SK-N-SH treated with all-trans-retinoic acid at 6 μM for 48 hours (cell line): ENCODE measurements around the gene CD59.

Experiments used
- ATAC-seq: fragments of 200-7000 bp; cut with Tn5 transposase; 3 replicates; pipeline ENCODE4 v1.9.1; 2020; ENCODE audit warnings: mild to moderate bottlenecking, moderate library complexity
- ARNTL ChIP-seq: fragments of 450-650 bp; formaldehyde crosslinking; IDR thresholded peaks from 2 replicates; pipeline ENCODE4 v1.5.0; 2020; ENCODE audit warnings: low read depth, mild to moderate bottlenecking, moderate library complexity, borderline replicate concordance
- BACH2 ChIP-seq: fragments of 250-450 bp; sonication (Bioruptor Pico); IDR thresholded peaks from 2 replicates; pipeline ENCODE4 v1.9.0; 2021; ENCODE audit warnings: mild to moderate bottlenecking, borderline replicate concordance
- CSDC2 ChIP-seq: fragments of 250-450 bp; sonication (Bioruptor Pico); IDR thresholded peaks from 2 replicates; pipeline ENCODE4 v1.5.0; 2020; ENCODE audit warnings: mild to moderate bottlenecking, moderate library complexity
- ESRRG ChIP-seq: fragments of 250-450 bp; sonication (Bioruptor Pico); IDR thresholded peaks from 2 replicates; pipeline ENCODE4 v1.6.1; 2021; ENCODE audit warnings: mild to moderate bottlenecking
- GLIS3 ChIP-seq: fragments of 250-450 bp; sonication (Bioruptor Pico); IDR thresholded peaks from 2 replicates; pipeline ENCODE4 v1.5.0; 2020; ENCODE audit warnings: mild to moderate bottlenecking, moderate library complexity
- ISL1 ChIP-seq: fragments of 250-450 bp; sonication (Bioruptor Pico); IDR thresholded peaks from 2 replicates; pipeline ENCODE4 v2.1.2; 2022; ENCODE audit warnings: mild to moderate bottlenecking, moderate library complexity
- OSR1 ChIP-seq: fragments of 250-450 bp; sonication (Bioruptor Pico); IDR thresholded peaks from 2 replicates; pipeline ENCODE4 v1.8.0; 2022; ENCODE audit warnings: moderate library complexity, mild to moderate bottlenecking, inconsistent platforms
- POU6F1 ChIP-seq: fragments of 250-450 bp; sonication (Bioruptor Pico); IDR thresholded peaks from 2 replicates; pipeline ENCODE4 v1.8.0; 2021; ENCODE audit warnings: low read depth, mild to moderate bottlenecking, moderate library complexity, borderline replicate concordance
- PPARA ChIP-seq: fragments of 250-450 bp; sonication (Bioruptor Pico); IDR thresholded peaks from 2 replicates; pipeline ENCODE4 v1.5.0; 2020; ENCODE audit warnings: mild to moderate bottlenecking, borderline replicate concordance
- RARB ChIP-seq: fragments of 250-450 bp; sonication (Bioruptor Pico); IDR thresholded peaks from 2 replicates; pipeline ENCODE4 v1.8.0; 2021; ENCODE audit warnings: mild to moderate bottlenecking, moderate library complexity
- SNAI2 ChIP-seq: fragments of 250-450 bp; sonication (Bioruptor Pico); IDR thresholded peaks from 2 replicates; pipeline ENCODE4 v1.5.0; 2020; ENCODE audit warnings: mild to moderate bottlenecking, moderate library complexity
- TCF4 ChIP-seq: fragments of 250-450 bp; sonication (Bioruptor Pico); IDR thresholded peaks from 2 replicates; pipeline ENCODE4 v1.8.0; 2021; ENCODE audit warnings: mild to moderate bottlenecking, moderate library complexity, borderline replicate concordance
- TOX ChIP-seq: fragments of 250-450 bp; sonication (Bioruptor Pico); IDR thresholded peaks from 2 replicates; pipeline ENCODE4 v1.8.0; 2021; ENCODE audit warnings: mild to moderate bottlenecking, moderate library complexity, borderline replicate concordance
- ZC3H10 ChIP-seq: fragments of 250-450 bp; sonication (Bioruptor Pico); IDR thresholded peaks from 2 replicates; pipeline ENCODE4 v1.5.1; 2021; ENCODE audit warnings: mild to moderate bottlenecking, moderate library complexity
- ZFP3 ChIP-seq: fragments of 250-450 bp; sonication (Bioruptor Pico); IDR thresholded peaks from 2 replicates; pipeline ENCODE4 v1.5.0; 2020; ENCODE audit warnings: mild to moderate bottlenecking, moderate library complexity
- ZNF565 ChIP-seq: fragments of 450-650 bp; formaldehyde crosslinking; conservative IDR thresholded peaks from 2 replicates; pipeline ENCODE4 v1.5.0; 2020; ENCODE audit warnings: low read depth, mild to moderate bottlenecking, moderate library complexity
- ZNF70 ChIP-seq: fragments of 450-650 bp; formaldehyde crosslinking; IDR thresholded peaks from 2 replicates; pipeline ENCODE4 v1.5.0; 2020; ENCODE audit warnings: mild to moderate bottlenecking, moderate library complexity
- ZNF8 ChIP-seq: fragments of 450-650 bp; formaldehyde crosslinking; IDR thresholded peaks from 2 replicates; pipeline ENCODE4 v1.5.0; 2020; ENCODE audit warnings: mild to moderate bottlenecking, moderate library complexity
- TF ChIP-seq, protein P1 (sequence below): fragments of 250-450 bp; sonication (Bioruptor Pico); IDR thresholded peaks from 2 replicates; pipeline ENCODE4 v1.5.1; 2021; ENCODE audit warnings: mild to moderate bottlenecking, moderate library complexity
- TF ChIP-seq, protein P2 (sequence below): fragments of 250-450 bp; sonication (Bioruptor Pico); IDR thresholded peaks from 2 replicates; pipeline ENCODE4 v1.5.1; 2020; ENCODE audit warnings: low read depth, mild to moderate bottlenecking, moderate library complexity
- TF ChIP-seq, protein P3 (sequence below): fragments of 250-450 bp; sonication (Bioruptor Pico); IDR thresholded peaks from 2 replicates; pipeline ENCODE4 v1.8.0; 2020; ENCODE audit warnings: mild to moderate bottlenecking, moderate library complexity, borderline replicate concordance

The CD59 gene

GRCh38 chr11:33747979-33748378, 11.8 kb upstream of the CD59 start (continued):
- TF ChIP-seq POU6F1 (CRISPR knock-in tag) = no peak
- TF ChIP-seq ISL1 = no peak
- TF ChIP-seq OSR1 (CRISPR knock-in tag) = no peak
- TF ChIP-seq PPARA (CRISPR knock-in tag) = no peak
- TF ChIP-seq, all 23 proteins: peak for 0

DNA sequence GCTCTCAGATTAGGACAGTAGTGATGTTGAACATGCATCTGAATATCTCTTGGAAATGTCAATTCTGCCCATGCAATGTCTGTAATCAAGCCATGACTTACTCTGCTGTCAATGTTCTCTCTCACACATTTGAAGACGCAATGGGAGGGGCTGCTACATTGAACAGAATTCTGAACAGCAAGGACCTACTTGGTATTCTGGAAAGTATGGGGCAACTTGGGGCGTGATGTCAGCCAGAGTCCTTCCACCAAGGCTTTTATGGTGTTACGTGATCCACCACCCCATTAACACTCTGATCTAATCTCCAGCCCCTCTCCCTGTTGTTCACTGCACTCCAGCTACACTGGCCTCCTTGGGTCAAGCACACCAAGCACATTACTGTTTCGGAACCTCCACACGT, 7.1 kb upstream of the CD59 start:
- no peak for ATAC-seq
- TF ChIP-seq TCF4 (CRISPR knock-in tag) = no peak
- TF ChIP-seq, protein P1, sequence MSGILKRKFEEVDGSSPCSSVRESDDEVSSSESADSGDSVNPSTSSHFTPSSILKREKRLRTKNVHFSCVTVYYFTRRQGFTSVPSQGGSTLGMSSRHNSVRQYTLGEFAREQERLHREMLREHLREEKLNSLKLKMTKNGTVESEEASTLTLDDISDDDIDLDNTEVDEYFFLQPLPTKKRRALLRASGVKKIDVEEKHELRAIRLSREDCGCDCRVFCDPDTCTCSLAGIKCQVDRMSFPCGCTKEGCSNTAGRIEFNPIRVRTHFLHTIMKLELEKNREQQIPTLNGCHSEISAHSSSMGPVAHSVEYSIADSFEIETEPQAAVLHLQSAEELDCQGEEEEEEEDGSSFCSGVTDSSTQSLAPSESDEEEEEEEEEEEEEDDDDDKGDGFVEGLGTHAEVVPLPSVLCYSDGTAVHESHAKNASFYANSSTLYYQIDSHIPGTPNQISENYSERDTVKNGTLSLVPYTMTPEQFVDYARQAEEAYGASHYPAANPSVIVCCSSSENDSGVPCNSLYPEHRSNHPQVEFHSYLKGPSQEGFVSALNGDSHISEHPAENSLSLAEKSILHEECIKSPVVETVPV = no peak
- no peak for TF ChIP-seq GLIS3
- no peak for TF ChIP-seq TOX (CRISPR knock-in tag)
- TF ChIP-seq ZFP3 = no peak
- TF ChIP-seq, protein P2, sequence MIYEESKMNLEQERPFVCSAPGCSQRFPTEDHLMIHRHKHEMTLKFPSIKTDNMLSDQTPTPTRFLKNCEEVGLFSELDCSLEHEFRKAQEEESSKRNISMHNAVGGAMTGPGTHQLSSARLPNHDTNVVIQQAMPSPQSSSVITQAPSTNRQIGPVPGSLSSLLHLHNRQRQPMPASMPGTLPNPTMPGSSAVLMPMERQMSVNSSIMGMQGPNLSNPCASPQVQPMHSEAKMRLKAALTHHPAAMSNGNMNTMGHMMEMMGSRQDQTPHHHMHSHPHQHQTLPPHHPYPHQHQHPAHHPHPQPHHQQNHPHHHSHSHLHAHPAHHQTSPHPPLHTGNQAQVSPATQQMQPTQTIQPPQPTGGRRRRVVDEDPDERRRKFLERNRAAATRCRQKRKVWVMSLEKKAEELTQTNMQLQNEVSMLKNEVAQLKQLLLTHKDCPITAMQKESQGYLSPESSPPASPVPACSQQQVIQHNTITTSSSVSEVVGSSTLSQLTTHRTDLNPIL (CRISPR knock-in tag) = no peak
- TF ChIP-seq, protein P3, sequence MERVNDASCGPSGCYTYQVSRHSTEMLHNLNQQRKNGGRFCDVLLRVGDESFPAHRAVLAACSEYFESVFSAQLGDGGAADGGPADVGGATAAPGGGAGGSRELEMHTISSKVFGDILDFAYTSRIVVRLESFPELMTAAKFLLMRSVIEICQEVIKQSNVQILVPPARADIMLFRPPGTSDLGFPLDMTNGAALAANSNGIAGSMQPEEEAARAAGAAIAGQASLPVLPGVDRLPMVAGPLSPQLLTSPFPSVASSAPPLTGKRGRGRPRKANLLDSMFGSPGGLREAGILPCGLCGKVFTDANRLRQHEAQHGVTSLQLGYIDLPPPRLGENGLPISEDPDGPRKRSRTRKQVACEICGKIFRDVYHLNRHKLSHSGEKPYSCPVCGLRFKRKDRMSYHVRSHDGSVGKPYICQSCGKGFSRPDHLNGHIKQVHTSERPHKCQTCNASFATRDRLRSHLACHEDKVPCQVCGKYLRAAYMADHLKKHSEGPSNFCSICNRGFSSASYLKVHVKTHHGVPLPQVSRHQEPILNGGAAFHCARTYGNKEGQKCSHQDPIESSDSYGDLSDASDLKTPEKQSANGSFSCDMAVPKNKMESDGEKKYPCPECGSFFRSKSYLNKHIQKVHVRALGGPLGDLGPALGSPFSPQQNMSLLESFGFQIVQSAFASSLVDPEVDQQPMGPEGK = no peak
- TF ChIP-seq ZNF8 = no peak
- no peak for TF ChIP-seq ZNF70 (CRISPR knock-in tag)
- TF ChIP-seq ISL1 = no peak
- TF ChIP-seq ARNTL = no peak
- no peak for TF ChIP-seq OSR1 (CRISPR knock-in tag)
- TF ChIP-seq ESRRG = no peak
- no peak for TF ChIP-seq SNAI2
- TF ChIP-seq ZC3H10 (CRISPR knock-in tag) = no peak
- no peak for TF ChIP-seq CSDC2 (CRISPR knock-in tag)
- no peak for TF ChIP-seq POU6F1 (CRISPR knock-in tag)

DNA sequence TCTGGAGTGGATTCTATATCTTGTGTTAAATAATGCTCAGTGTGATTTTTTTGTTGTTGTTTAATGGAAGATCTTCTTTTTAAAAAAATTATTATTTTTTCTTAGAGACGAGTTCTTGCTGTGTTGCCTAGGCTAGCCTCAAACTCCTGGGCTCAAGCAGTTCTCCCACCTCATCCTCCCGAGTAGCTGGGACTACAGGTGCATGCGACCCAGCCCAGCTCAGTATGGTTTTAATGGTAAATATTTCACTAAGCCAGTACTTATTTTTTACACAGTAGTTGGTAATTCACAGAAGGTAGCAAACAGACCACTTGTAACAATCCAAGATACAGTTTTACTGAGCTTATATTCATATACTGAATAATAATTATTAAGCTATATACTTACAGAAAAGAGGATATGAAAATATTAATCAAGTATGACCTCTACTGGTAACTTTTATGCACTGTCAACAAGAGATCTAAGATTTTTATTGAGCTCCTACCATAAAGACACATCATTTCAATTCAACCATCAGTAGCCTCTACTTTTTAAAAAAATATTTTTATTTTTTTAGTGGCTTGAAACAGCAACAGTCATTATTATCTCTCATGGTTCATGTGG, 6.1 kb upstream of the CD59 start:
- no peak for TF ChIP-seq ESRRG
- no peak for TF ChIP-seq ISL1
- TF ChIP-seq SNAI2 = no peak
- TF ChIP-seq PPARA (CRISPR knock-in tag) = no peak
- TF ChIP-seq ZNF70 (CRISPR knock-in tag) = no peak
- TF ChIP-seq, protein P2 (CRISPR knock-in tag) = no peak
- no peak for TF ChIP-seq BACH2 (CRISPR knock-in tag)
- no peak for TF ChIP-seq RARB (CRISPR knock-in tag)
- TF ChIP-seq, protein P1 = no peak
- no peak for TF ChIP-seq ZNF565 (CRISPR knock-in tag)

More for the DNA sequence above, 6.1 kb upstream of the CD59 start:
- peak; percentile 86 for ATAC-seq
